Measurements from ENCODE around the gene ZNF350.
"Not testable (repeated sequence)": the region's sequence is repeated elsewhere in the genome, so short reads cannot be mapped to it uniquely, and the experiment has no call there.

ZNF350 gene

GRCh38 chr19:51970718-51971117, 15.9 kb downstream of the ZNF350 start:
- DNase-seq (ENCODE audit: low read depth): no peak
- H3K4me3 ChIP-seq (ENCODE audit: control insufficient read depth, low read depth, low read length): no peak overlapping the region
- TF ChIP-seq CTCF (conservative IDR thresholded peaks at IDR 0.05; ENCODE audit: control insufficient read depth, insufficient read depth, low read depth, low read length): no peak

DNA sequence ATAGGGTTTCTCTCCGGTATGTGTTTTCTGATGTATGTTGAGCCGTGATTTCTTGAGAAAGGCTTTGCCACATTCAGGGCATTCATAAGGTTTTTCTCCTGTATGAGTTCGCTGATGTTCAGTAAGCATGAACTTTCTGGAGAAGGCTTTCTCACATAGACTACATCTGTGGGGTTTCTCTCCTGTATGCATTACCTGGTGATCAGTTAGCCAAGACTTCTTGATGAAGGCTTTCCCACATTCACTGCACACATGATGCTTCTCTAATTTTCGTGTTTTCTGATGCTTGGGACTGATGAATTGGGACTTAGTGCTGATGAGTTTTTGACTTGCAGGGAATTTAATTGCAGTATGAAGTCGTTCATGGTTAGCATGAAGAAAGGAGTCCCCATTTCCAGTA, 21.1 kb downstream of the ZNF350 start:
- no peak overlapping the region for H3K4me3 ChIP-seq (ENCODE audit: control insufficient read depth, low read depth, low read length)
- no peak for TF ChIP-seq CTCF (conservative IDR thresholded peaks at IDR 0.05; ENCODE audit: control insufficient read depth, insufficient read depth, low read depth, low read length)
- no peak for DNase-seq (ENCODE audit: low read depth)

GRCh38 chr19:51960621-51961233, 25.9 kb downstream of the ZNF350 start:
- not testable (repeated sequence) for H3K4me3 ChIP-seq (ENCODE audit: control insufficient read depth, low read depth, low read length); DNase-seq (ENCODE audit: low read depth)

- no peak for TF ChIP-seq CTCF (conservative IDR thresholded peaks at IDR 0.05; ENCODE audit: control insufficient read depth, insufficient read depth, low read depth, low read length)
- no peak overlapping the region for H3K4me3 ChIP-seq (ENCODE audit: control insufficient read depth, low read depth, low read length)
- DNase-seq (ENCODE audit: low read depth): no peak
Measured at GRCh38 chr19:51959791-51960190, 26.8 kb downstream of the ZNF350 start.

- DNase-seq (ENCODE audit: low read depth): not testable (repeated sequence)
Measured at GRCh38 chr19:51957846-51958245, 28.8 kb downstream of the ZNF350 start.

GRCh38 chr19:51948975-51949374, 37.7 kb downstream of the ZNF350 start:
- H3K4me3 ChIP-seq (ENCODE audit: control insufficient read depth, low read depth, low read length): peak overlapping the region; percentile 35
- peak; percentile 32 for DNase-seq (ENCODE audit: low read depth)
- TF ChIP-seq CTCF (conservative IDR thresholded peaks at IDR 0.05; ENCODE audit: control insufficient read depth, insufficient read depth, low read depth, low read length): no peak

More at GRCh38 chr19:51957846-51958245, 28.8 kb downstream of the ZNF350 start:
- not testable (repeated sequence) for H3K4me3 ChIP-seq (ENCODE audit: control insufficient read depth, low read depth, low read length)

DNA sequence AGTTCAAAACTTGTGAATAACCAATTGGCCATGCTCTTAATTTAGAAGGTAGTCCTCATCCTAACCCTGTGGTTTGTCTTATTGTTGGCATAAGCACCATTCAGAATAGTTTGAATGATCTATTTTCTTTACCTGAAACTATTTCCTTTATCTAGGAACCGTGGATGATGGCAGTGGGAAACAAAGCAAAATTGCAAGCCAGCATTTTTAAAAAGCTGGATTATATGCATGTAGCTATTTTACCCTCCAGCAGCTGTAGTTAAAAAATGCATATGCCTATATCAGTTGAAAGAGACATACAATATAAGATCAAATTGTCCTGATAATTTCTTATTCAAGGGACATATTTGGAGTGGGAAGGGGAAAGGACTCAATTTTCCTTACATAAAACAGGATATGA, 40.0 kb downstream of the ZNF350 start:
- no peak for TF ChIP-seq CTCF (conservative IDR thresholded peaks at IDR 0.05; ENCODE audit: control insufficient read depth, insufficient read depth, low read depth, low read length)
- H3K4me3 ChIP-seq (ENCODE audit: control insufficient read depth, low read depth, low read length): no peak overlapping the region
- DNase-seq (ENCODE audit: low read depth): no peak

Data from fibroblast of mammary gland (primary cell).